Measurements from ENCODE around the gene HECA.
"Not testable (repeated sequence)": the region's sequence is repeated elsewhere in the genome, so short reads cannot be mapped to it uniquely, and the experiment has no call there.

The HECA gene

GRCh38 chr6:139210766-139211165 lies 75.9 kb downstream of the HECA start:
- not testable (repeated sequence) for DNase-seq (ENCODE audit: low read depth)

DNA sequence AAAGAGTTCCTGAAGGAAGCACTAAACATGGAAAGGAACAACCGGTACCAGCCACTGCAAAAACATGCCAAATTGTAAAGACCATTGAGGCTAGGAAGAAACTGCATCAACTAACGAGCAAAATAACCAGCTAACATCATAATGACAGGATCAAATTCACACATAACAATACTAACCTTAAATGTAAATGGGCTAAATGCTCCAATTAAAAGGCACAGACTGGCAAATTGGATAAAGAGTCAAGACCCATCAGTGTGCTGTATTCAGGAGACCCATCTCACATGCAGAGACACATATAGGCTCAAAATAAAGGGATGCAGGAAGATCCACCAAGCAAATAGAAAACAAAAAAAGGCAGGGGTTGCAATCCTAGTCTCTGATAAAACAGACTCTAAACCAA lies 77.6 kb downstream of the HECA start:
- DNase-seq (ENCODE audit: low read depth) = not testable (repeated sequence)

DNA sequence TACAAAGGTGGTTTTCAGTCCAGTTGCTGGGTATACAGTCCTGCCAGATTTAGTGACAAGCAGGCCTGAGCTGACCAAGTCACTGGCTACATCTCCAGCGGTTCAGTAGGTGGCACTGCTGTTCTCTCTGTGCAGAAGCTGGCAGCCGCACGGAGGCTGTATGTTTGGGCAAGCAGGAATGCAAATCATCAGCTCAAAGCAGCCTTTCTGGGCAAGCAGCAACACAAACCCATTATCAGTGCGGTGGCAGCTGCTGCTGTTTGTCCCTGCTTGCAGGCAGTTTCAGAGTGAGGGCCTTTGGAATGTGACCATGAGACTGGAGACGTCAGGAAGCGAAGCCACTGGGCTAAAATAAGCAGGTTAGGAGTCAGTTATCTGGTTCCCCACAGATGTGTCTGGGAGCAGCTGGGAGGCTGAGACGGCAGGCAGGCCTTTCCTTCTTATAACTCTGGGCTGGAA lies 84.4 kb downstream of the HECA start:
- DNase-seq (ENCODE audit: low read depth) = peak; percentile 11

DNA sequence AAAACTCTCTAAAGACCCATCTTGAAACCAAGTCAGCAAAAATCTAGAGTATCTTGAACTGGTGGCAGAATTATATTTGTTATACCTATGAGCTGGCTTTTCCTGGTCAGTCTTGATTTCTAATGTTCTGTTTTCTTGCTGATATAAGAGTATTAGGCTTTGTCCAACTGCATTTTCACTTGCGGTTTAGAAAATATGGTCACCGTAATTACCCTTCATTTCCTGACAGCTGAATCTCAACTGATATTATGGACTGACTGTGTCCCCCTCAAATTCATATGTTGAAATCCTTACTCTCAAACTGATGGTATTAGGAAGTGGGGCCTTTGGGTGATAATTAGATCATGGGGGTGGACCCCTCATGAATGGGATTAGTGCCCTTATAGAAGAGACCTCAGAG lies 84.9 kb downstream of the HECA start:
- DNase-seq (ENCODE audit: low read depth) = no peak

- not testable (repeated sequence) for DNase-seq (ENCODE audit: low read depth)
Measured at GRCh38 chr6:139228387-139228786, 93.5 kb downstream of the HECA start.

Measured in HS-5 (cell line).